ENCODE measurements around the gene BRI3BP. TPM values are rescaled to one million over a fixed set of nuclear protein-coding genes. Genes with fewer than 3 reads are reported as not detected.

The BRI3BP gene
- 6.7 and 7.4 TPM in 2 replicates for total RNA-seq

GRCh38 chr12:124993626-124994436 is at the start of gene BRI3BP:
TSS of gene BRI3BP (plus strand) at chr12:124993645. CDS start at chr12:124993791, 146 bp downstream.

GRCh38 chr12:125065021-125065918 is 71.8 kb downstream of the BRI3BP start, which contains the start of gene AACS:
TSS of gene AACS (plus strand) at chr12:125065435. CDS start at chr12:125065585, 150 bp downstream.

Other genes starting within 250 kb of the BRI3BP start
- 11.1 and 16.4 TPM in 2 replicates for gene SCARB1, start 129.8 kb upstream of the BRI3BP start, total RNA-seq
- 2,072 and 2,735 TPM in 2 replicates for gene UBC, start 79.0 kb upstream of the BRI3BP start, total RNA-seq
- 17.9 and 19.0 TPM in 2 replicates for gene DHX37, start 4.5 kb upstream of the BRI3BP start, total RNA-seq
- 41.3 and 67.6 TPM in 2 replicates for gene AACS, start 71.8 kb downstream of the BRI3BP start, total RNA-seq
- gene TMEM132B, start 192.7 kb downstream of the BRI3BP start, total RNA-seq: 2.9 and 11.2 TPM in 2 replicates